Hepatocyte (in vitro differentiated cells): Measurements from ENCODE around the gene IL1R1. TPM values are rescaled to one million over a fixed set of nuclear protein-coding genes. Genes with fewer than 3 reads are reported as not detected.

Experiments used
- DNase-seq: peaks from one replicate; pipeline ENCODE4 v3.0.0-alpha.2; 2016; ENCODE audit warnings: low spot score
- H2AFZ ChIP-seq: fragments of 200-600 bp; sonication (generic); 2 replicates; pipeline ENCODE4 v1.6.0; 2016; ENCODE audit warnings: antibody characterized with exemption, mild to moderate bottlenecking
- H3K27ac ChIP-seq: fragments of 200-600 bp; sonication (generic); 2 replicates; pipeline ENCODE4 v1.5.1; 2016; ENCODE audit warnings: mild to moderate bottlenecking
- H3K27me3 ChIP-seq: fragments of 200-600 bp; sonication (generic); 2 replicates; pipeline ENCODE4 v1.6.1; 2016
- H3K36me3 ChIP-seq: fragments of 200-600 bp; sonication (generic); replicated peaks from 2 replicates; pipeline ENCODE4 v1.5.1; 2016; ENCODE audit warnings: low read depth; ENCODE audit not compliant: insufficient read depth
- H3K4me1 ChIP-seq: fragments of 200-600 bp; sonication (generic); 2 replicates; pipeline ENCODE4 v1.5.1; 2016; ENCODE audit warnings: mild to moderate bottlenecking, moderate library complexity; ENCODE audit not compliant: insufficient read depth
- H3K4me2 ChIP-seq: fragments of 200-600 bp; sonication (generic); 2 replicates; pipeline ENCODE4 v1.6.0; 2016
- H3K4me3 ChIP-seq: fragments of 200-600 bp; sonication (generic); 2 replicates; pipeline ENCODE4 v1.5.1; 2016; ENCODE audit warnings: mild to moderate bottlenecking
- H3K79me2 ChIP-seq: fragments of 200-600 bp; sonication (generic); 2 replicates; pipeline ENCODE4 v1.6.0; 2017; ENCODE audit warnings: mild to moderate bottlenecking
- H3K9me2 ChIP-seq: fragments of 200-600 bp; sonication (generic); replicated peaks from 2 replicates; pipeline ENCODE4 v1.6.0; 2017; ENCODE audit warnings: mild to moderate bottlenecking; ENCODE audit not compliant: insufficient read depth
- H3K9me3 ChIP-seq: fragments of 200-600 bp; sonication (generic); 2 replicates; pipeline ENCODE4 v1.5.1; 2016; ENCODE audit warnings: low read depth, mild to moderate bottlenecking
- H4K20me1 ChIP-seq: fragments of 200-600 bp; sonication (generic); 2 replicates; pipeline ENCODE4 v1.6.0; 2016; ENCODE audit warnings: mild to moderate bottlenecking; ENCODE audit not compliant: insufficient read depth, poor library complexity, severe bottlenecking
- EZH2 ChIP-seq: fragments of 200-600 bp; sonication (generic); IDR thresholded peaks from 2 replicates; pipeline ENCODE4 v1.6.1; 2016; ENCODE audit warnings: antibody characterized with exemption, mild to moderate bottlenecking, borderline replicate concordance
- EZH2phosphoT487 ChIP-seq: fragments of 200-600 bp; sonication (generic); IDR thresholded peaks from one replicate; pipeline ENCODE4 v1.6.1; 2018; ENCODE audit warnings: antibody characterized with exemption, mild to moderate bottlenecking, low read depth, moderate library complexity; ENCODE audit not compliant: unreplicated experiment, severe bottlenecking
- WGBS: methylation state at CpG from one replicate; pipeline ENCODE4 v1.1.6; 2016; ENCODE audit warnings: low lambda C conversion rate; ENCODE audit errors: missing lambda C conversion rate; 5-methylcytosine and 5-hydroxymethylcytosine counted together
- polyA plus RNA-seq: library from polyadenylated mRNA; unstranded; fragments of >200 nt; fragmentation: Nextera tagmentation; extraction: Ambion mirVana; gene quantifications from 2 replicates; pipeline ENCODE4 v1.2.1, GENCODE V29; 2016
- total RNA-seq: library from RNA; depleted of rRNA; stranded (reverse); fragments of >200 nt; gene quantifications from 2 replicates; pipeline ENCODE4 v1.2.3, GENCODE V29; 2014
- TF ChIP-seq, protein P1 (sequence below): fragments of 200-600 bp; sonication (generic); IDR thresholded peaks from 2 replicates; pipeline ENCODE4 v1.5.1; 2016; ENCODE audit warnings: antibody characterized with exemption, mild to moderate bottlenecking; ENCODE audit not compliant: poor library complexity

IL1R1 gene
- total and polyA plus RNA-seq, 2 experiments from 2014 or later, result 49.6 to 72.8 TPM

GRCh38 chr2:102110596-102111334 lies 31.8 kb upstream of the IL1R1 start:
- no peaks in the 10 kb centered on the region for H3K9me3 ChIP-seq
- H3K27me3 ChIP-seq, result no peaks in the 10 kb centered on the region
- H4K20me1 ChIP-seq, result no peaks in the 10 kb centered on the region
- H3K27ac ChIP-seq, result no peak overlapping the region
- H3K36me3 ChIP-seq, result no peaks in the 10 kb centered on the region
- no peak overlapping the region for H3K4me3 ChIP-seq
- H3K4me1 ChIP-seq, result peaks cover 37% of the 10 kb centered on the region
- H2AFZ ChIP-seq, result no peak overlapping the region
- 77% methylated on average over 13 of the region's 13 CpGs for WGBS
- H3K9me2 ChIP-seq, result no peaks in the 10 kb centered on the region
- TF ChIP-seq, protein P1, sequence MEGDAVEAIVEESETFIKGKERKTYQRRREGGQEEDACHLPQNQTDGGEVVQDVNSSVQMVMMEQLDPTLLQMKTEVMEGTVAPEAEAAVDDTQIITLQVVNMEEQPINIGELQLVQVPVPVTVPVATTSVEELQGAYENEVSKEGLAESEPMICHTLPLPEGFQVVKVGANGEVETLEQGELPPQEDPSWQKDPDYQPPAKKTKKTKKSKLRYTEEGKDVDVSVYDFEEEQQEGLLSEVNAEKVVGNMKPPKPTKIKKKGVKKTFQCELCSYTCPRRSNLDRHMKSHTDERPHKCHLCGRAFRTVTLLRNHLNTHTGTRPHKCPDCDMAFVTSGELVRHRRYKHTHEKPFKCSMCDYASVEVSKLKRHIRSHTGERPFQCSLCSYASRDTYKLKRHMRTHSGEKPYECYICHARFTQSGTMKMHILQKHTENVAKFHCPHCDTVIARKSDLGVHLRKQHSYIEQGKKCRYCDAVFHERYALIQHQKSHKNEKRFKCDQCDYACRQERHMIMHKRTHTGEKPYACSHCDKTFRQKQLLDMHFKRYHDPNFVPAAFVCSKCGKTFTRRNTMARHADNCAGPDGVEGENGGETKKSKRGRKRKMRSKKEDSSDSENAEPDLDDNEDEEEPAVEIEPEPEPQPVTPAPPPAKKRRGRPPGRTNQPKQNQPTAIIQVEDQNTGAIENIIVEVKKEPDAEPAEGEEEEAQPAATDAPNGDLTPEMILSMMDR, result no peak
- TF ChIP-seq EZH2 (no peak), EZH2phosphoT487 (no peak)
- DNase-seq, result no peak
- peak overlapping the region; percentile 8 for H3K4me2 ChIP-seq
- peaks cover 8% of the 10 kb centered on the region for H3K79me2 ChIP-seq

GRCh38 chr2:102111823-102112222 lies 30.7 kb upstream of the IL1R1 start:
- H3K4me2 ChIP-seq, result peak overlapping the region; percentile 8
- DNase-seq, result no peak
- H3K27ac ChIP-seq, result peak overlapping the region; percentile 22
- WGBS, result 85% methylated on average over 2 of the region's 2 CpGs
- H3K9me2 ChIP-seq, result no peaks in the 10 kb centered on the region
- no peaks in the 10 kb centered on the region for H3K36me3 ChIP-seq
- H3K4me1 ChIP-seq, result peaks cover 37% of the 10 kb centered on the region
- peaks cover 12% of the 10 kb centered on the region for H3K79me2 ChIP-seq
- TF ChIP-seq, protein P1, result no peak
- H3K27me3 ChIP-seq, result no peaks in the 10 kb centered on the region
- H3K9me3 ChIP-seq, result no peaks in the 10 kb centered on the region
- H2AFZ ChIP-seq, result no peak overlapping the region
- H4K20me1 ChIP-seq, result no peaks in the 10 kb centered on the region
- no peak overlapping the region for H3K4me3 ChIP-seq

- Histone ChIP-seq H3K36me3 (no peaks in the 10 kb centered on the region), H3K4me2 (no peak overlapping the region), H3K27ac (peak overlapping the region; percentile 22), H3K9me2 (no peaks in the 10 kb centered on the region), H3K27me3 (no peaks in the 10 kb centered on the region), H4K20me1 (no peaks in the 10 kb centered on the region), H3K4me1 (peaks cover 37% of the 10 kb centered on the region), H3K4me3 (no peak overlapping the region), H3K79me2 (peaks cover 10% of the 10 kb centered on the region), H3K9me3 (no peaks in the 10 kb centered on the region), H2AFZ (no peak overlapping the region)
- WGBS, result 45% methylated on average over 1 of the region's 1 CpG
- TF ChIP-seq EZH2, result no peak
- no peak for TF ChIP-seq EZH2phosphoT487
- TF ChIP-seq, protein P1, result no peak
- no peak for DNase-seq
Measured at GRCh38 chr2:102112271-102112670, 30.3 kb upstream of the IL1R1 start.
